ENCODE results near the gene APH1B.
"Not testable (repeated sequence)": the region's sequence is repeated elsewhere in the genome, so short reads cannot be mapped to it uniquely, and the experiment has no call there.

The APH1B gene

DNA sequence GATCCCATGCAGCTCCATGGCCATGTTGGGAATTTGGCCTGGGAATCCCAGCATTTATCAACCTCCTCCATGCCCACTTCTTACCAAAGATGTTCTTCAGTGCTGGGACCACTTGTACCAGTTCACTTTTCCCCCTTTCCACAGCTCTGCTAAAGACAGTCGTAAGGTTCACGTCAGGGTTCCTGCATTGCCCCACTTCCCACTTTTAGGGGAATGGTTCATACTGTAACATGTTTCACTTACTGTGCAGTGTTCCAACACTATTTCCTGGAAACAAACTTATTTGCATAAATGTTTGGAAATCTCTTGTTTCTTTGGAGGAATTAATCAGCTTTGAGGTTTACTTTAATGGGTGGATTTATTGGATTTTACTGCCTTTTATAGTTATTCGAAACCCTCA, 17.0 kb downstream of the APH1B start:
- DNase-seq (ENCODE audit: low read depth in 3 of 3, low spot score in 1 of 3) = no peak

DNA sequence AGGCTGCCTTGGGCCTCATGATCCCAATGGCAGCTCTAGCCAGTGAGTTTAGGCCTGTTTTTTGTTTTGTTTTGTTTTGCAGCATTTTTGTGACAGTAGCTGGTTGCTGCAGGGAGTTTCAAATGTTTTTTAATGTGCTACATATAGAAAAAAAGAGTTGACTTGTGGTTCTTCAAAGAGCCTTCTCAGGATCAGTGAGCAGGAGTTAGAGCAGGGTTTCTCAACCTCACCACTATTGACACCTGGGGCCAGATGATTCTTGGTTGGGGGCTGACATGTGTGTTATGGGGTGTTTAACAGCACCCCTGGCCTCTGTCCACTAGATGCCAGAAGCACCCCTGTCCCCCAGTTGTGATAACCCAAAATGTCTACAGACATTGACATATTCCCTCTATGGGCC, 17.9 kb downstream of the APH1B start:
- no peak for DNase-seq (ENCODE audit: low read depth in 3 of 3, low spot score in 1 of 3)

DNA sequence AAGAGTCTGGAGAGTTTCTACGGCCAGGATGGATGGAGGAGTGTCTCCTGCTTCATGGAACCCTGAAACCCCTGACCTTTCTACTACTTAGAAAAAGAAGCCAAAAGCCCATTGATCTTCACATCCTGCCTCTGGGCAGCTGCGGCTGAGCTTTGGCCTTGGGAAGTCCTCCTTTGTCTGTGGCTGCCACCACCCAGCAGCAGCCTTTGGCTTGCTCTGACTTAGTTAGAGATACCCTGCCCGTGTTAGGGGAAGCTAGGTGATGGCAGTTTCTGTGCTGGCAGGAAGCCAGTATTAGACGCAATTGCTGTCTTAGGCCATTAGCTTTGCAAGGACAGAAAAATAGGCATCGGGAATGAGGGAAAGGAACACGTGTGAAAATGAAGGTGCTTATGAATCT, 18.8 kb downstream of the APH1B start:
- no peak for DNase-seq (ENCODE audit: low read depth in 3 of 3, low spot score in 1 of 3)

DNA sequence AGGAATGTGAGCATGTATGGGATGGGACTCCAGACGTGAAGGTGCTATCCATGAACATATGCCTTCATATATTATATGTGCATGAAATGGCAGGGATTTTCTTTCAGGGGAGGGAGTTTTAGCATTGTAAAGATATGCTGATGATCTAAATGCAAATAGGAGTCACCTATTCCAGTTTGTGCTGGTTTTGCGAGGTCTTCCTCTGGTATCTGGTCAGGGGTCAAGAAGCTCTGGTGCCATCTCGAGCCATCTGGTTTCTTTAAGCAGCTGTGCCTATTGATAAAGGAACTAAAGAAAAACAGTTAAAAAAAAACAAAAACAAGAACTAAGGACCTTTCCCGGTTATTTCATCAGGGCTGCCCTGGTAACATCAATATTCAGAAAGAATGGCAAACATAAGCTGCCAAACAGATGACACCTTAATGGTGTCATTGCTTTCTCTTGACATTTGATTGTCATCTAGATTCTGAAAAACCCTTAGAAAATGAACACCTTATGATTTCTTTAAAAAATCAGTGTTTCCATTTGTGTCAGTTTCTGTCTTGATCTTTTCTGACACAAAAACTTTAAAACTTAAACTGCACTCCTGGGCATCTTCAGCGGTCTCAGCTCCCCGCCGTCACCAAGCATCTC, 22.7 kb downstream of the APH1B start:
- no peak for DNase-seq (ENCODE audit: low read depth in 3 of 3, low spot score in 1 of 3)

DNA sequence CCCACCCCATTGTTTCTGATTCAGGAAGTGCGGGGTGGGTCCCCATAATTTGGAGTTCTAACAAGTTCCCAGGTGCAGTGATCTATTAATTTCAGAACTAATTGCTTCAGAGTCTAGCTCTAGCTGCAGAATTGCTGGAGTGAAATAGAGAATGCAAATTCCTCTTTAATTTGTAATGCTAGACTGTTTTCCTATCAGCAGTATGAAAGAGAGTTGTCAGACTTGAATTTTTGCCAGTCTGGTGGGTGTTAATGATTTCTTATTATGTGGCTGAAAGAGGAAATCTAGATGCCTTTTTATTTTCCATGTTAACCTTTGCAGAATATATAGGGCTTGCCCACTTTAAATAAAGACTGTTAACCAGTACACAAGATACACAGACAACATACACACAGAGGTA, 23.7 kb downstream of the APH1B start:
- no peak for DNase-seq (ENCODE audit: low read depth in 3 of 3, low spot score in 1 of 3)

DNA sequence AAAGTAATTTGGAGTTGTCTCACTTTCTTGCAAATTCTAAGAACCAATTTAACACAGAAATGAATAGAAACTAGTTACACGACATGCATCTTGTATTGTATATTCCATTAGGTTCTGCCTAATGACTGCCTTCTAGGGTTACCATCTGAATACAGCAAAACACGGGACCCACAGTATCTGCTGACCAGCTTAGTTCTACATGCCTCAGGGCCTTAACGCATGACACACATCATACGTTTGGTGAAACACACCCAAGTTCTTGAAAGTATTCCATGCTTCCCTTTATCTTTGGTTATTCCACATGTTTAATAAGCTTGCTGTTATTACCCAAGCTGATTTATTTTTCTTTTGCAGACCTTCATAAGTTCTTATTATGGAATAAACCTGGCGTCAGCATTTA, 27.9 kb downstream of the APH1B start:
- DNase-seq (ENCODE audit: low read depth in 3 of 3, low spot score in 1 of 3) = no peak

DNA sequence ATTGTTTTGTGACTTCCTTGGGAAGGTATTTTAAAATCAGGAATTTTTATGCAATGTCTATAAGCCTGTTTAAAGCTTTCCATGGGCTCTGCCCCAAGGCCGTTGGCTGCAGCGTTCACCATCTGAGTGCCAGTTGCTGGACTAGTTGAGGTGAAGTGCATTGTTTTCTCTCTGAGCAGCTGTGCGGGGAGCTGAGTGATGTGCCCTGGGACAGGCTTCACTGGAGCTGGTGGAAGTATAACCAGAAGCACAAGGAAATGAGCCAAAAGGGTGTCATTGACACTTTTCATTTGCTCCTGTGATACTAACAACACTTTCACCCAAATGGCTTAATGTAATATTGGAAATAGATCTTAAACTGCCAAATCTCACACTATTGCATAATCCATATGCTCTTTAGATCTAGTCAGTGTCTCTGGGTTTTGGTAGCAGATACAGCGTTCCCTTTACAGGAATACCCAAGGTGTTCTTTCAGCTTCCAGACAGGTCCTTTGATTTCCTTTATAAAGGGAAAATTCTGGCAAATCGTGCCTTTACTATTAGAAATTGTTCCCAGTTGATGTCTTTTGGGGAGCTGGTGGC, 29.2 kb downstream of the APH1B start:
- DNase-seq (ENCODE audit: low read depth in 3 of 3, low spot score in 1 of 3) = no peak

DNA sequence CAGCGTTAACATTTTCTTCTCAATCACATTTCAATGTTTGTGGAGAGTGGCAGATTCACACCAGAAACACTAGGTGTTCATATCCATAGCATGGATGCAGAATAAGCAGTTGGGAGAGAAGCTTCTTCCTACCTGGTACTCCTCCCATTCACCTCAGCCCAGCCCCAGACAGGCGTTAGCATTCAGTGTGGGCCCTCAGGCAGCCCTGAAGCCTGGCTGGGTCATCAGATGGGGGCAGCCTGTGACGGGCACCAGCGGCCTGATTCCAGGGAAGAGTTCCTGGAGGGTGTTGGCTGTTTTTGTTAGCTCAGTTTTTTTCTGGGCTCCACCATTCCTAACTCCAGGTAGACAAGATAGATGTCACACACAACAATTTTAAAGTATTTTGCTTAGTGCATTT, 31.1 kb downstream of the APH1B start:
- no peak for DNase-seq (ENCODE audit: low read depth in 3 of 3, low spot score in 1 of 3)

DNA sequence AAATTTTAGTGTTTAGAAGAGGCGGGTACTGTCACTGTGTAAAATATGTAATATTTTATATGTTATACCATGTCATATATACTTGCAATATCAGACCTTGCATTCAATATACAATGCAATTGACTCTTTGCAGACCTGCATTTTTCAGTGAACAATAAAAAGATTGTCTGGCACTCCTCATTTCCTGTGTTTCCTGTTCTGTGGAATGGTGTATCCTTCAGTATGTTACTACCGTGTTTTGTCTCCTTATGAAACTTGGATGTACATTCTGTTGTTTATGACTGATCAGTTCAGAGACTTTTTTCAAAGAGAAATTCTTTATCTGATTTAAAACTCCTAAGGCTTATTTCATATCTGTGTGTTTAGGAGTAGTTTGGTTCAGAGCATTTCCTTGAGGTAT, 31.5 kb downstream of the APH1B start:
- DNase-seq (ENCODE audit: low read depth in 3 of 3, low spot score in 1 of 3) = no peak

DNA sequence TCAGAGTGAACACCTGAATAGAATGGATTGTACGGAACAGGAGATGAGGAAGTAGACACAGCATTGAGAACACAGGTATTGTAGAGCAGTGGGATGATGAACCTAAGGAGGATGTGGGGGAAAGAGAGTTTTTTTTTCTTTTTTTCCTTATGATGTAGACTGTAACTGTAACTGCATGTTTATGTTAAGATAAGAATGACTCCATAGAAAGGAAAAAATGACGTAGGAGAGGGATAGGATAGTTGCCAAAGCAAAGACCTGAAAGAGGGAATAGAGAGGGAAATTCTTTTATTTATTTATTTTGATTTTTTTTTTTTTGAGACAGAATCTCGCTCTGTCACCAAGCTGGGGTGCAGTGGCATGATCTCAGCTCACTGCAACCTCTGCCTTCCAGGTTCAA, 33.2 kb downstream of the APH1B start:
- no peak for DNase-seq (ENCODE audit: low read depth in 3 of 3, low spot score in 1 of 3)

DNA sequence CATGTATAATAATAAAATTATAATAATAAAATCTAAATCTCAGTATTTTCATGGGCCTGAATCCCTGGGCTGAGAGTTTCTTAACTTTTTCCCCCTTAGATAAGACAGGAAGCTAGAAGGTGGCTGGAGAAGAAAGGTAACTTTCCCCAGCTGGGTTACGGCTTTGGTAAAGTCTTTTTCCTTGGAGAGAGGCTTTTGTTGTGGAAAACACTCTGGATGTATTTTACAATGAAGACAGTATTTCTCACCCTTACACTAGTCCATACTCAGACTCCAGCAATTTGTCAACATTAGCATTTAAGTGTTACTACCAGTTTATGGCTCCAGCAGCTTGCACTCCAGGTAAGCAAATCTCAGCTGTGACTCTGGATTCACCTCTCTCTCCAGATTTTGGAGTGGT, 34.9 kb downstream of the APH1B start:
- no peak for DNase-seq (ENCODE audit: low read depth in 3 of 3, low spot score in 1 of 3)

DNA sequence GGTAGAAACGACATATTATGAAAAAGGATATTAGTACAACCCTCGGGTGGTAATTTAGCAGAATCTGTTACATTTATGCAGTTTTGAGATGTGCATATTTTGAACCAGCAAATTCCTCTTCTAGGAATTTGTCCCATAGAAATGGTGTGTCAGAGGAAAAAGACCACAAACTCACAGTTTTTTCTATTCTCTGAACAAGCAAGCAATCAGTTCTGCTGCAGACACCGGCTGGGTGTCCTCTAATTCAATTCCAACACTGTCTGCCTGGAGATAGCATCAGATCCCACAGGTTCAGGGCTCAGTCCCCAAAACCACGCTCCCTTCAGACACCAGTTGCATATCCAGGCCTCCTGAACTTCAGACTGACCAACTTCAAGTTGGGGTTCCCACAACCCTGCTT, 36.4 kb downstream of the APH1B start:
- no peak for DNase-seq (ENCODE audit: low read depth in 3 of 3, low spot score in 1 of 3)

DNA sequence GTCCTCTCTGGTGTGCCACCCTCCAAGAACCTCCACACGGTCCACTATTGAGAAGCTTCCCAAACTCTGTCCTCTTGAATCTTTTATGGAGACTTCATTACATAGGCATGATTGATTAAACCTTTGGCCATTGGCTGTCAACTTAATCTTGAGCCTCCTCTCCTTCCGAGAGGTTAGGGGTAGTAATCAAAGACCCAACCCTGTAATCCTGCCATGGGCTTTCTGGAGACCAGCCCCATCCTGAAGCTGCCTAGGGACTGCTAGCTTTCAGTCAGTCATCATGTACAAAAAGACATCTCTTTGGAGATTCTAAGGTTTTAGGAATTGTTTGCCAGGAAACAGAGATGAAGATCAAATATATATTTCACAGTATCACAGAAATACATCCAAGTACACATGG, 37.0 kb downstream of the APH1B start:
- no peak for DNase-seq (ENCODE audit: low read depth in 3 of 3, low spot score in 1 of 3)

DNA sequence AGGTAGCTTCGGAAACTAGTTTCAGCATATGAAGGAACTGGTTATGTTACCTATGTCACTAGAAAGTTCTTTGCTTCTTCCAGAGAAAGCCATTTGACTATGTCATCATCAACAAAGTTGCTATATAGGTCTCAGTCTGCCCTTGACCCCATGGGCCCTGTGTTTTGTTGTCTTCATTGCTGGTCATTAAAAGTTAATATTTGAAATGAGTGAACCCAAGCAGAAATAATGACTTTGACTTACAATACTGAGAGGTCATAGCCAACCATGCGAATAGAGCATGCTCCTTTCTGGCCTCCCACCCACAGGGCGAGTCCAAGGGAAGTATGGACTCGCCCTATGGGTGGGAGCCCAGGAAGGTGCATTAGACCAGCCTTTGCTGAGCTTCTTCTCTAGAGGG, 40.9 kb downstream of the APH1B start:
- no peak for DNase-seq (ENCODE audit: low read depth in 3 of 3, low spot score in 1 of 3)

DNA sequence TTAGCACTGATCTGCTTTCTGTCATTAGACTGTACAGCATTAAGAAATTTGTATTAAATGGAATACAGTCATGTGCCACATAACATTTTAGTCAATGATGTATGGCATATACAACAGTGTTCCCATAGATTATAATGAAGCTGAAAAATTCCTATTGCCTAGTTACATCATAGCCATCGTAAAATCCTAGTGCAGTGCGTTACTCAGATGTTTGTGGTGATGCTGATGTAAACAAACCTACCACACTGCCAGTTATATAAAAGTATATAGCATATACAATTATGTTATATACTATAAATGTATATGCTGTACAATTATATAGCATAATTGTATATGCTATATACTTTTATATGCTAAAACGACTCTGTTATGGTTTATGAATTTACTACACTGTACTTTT, 41.7 kb downstream of the APH1B start:
- DNase-seq (ENCODE audit: low read depth in 3 of 3, low spot score in 1 of 3) = no peak

DNA sequence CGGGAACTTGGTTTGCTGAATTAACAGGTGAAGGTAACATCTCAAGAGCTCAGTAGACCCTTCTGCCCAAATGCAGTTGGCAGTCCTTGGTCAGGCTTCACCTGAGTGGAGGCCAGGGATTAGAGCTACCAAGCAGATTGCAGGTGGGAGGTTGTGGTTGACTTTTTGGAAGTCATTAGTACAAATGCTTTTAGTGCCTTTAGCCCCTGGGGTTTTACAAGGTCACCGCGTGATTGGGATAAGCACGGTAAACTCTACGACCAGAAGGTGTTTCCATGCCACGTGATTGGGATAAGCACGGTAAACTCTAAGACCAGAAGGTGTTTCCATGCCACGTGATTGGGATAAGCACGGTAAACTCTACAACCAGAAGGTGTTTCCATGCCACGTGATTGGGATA, 43.0 kb downstream of the APH1B start:
- DNase-seq (ENCODE audit: low read depth in 3 of 3, low spot score in 1 of 3) = not testable (repeated sequence)

DNA sequence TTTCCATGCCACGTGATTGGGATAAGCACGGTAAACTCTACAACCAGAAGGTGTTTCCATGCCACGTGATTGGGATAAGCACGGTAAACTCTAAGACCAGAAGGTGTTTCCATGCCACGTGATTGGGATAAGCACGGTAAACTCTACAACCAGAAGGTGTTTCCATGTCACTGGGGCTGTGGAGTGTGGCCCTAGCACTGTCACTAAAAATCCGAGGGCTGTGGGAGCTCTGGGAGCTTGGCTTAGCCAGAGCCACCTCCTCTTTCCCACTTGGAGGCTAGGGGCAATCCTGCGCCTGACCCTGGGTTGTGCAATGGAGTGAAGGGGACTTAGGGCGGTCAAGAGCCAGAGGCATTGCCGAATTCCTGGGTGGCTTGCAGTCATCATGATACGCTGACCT, 43.6 kb downstream of the APH1B start:
- not testable (repeated sequence) for DNase-seq (ENCODE audit: low read depth in 3 of 3, low spot score in 1 of 3)

DNA sequence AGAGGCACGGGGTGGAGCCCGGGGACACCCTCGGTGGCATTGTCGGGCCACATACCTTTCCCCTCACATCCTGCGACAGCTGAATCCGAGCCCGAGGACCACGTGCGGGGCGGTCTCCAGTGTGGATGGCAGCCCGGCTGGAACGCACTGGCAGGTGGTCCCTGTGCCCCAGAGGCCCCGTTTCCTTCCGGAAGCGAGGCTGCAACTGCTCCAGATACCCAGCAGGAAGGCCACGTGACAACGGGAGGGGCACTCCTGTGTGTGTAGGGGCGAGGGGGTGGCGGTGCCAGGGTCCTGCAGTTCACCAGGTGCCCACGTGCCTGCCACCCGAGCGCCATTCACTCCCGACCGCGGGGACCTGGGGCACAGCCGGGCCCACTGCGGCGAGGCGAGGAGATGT, 44.1 kb downstream of the APH1B start:
- no peak for DNase-seq (ENCODE audit: low read depth in 3 of 3, low spot score in 1 of 3)

DNA sequence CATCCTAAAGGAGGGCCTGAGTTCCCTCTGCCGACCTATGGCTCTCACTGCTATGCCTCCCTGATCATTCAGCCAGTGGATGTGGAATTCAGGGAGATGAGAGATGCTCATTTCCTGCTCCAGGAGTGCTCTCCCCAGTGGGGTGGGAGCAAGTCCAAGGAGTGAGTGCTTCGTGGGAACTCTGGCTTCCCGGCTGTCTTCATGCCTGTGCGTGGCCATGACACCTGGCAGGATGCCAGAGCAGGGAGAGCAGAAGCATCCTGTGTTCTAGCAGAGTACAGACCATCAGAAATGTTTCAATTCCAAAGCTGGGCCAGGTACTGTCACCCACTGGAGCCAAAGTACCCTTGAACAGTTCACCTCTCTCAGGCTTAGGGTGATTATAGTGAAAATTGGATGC, 45.1 kb downstream of the APH1B start:
- DNase-seq (ENCODE audit: low read depth in 3 of 3, low spot score in 1 of 3) = no peak

DNA sequence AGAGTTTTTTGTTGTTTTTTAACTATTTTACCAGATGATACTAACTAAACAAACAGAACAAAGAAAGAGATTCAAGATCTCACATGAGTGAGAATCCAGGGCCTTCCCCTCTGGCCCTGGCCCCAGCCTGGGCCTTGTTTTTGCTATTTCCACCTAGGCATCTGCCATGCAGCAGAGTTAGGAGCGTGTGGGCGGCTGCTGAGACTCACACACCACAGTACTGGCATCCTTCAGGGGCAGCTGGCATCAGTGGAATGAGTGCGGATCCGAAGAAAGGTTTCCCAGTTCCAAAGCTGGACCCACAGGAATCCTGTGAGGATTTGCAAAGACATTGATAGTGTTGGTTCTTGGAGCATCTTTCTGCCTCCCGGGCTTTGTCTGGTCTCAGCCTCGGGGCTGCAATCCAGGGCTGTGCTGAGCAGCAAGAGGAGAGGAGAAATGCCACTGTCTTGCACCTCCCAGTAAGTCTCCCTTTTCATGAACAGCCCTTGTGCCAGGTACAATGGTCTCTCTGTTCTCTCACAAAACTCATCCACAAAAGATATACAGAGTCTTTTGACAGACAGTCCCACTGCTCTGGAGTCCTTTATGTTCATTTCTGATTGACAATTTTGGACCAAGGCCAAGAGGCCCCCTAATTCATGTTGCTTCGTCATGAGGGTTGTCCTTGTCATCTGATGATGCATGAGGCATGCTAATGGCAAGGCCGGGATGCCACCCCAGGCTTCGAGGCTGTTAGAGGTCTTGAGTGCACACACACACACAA, 46.6 kb downstream of the APH1B start:
- DNase-seq (ENCODE audit: low read depth in 3 of 3, low spot score in 1 of 3) = no peak

DNA sequence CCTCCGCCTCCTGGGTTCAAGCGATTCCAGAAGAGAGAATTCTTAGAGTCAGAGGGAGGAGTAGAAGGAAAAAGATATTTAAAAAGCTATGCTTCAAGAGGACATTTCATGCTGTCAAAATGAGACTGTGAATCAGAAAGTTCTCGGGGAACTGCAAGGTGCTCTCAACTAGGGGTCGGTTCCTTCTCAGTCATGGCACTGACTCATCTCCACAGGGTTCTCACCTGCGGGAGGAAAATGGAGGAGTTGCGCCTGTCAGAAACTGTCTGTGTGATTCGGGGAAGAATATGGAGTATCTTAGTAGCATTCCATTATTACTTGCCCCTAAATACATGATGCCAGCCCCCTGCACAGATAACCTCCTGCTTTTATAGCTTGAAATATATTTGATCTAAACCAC, 47.4 kb downstream of the APH1B start:
- DNase-seq (ENCODE audit: low read depth in 3 of 3, low spot score in 1 of 3) = no peak

DNA sequence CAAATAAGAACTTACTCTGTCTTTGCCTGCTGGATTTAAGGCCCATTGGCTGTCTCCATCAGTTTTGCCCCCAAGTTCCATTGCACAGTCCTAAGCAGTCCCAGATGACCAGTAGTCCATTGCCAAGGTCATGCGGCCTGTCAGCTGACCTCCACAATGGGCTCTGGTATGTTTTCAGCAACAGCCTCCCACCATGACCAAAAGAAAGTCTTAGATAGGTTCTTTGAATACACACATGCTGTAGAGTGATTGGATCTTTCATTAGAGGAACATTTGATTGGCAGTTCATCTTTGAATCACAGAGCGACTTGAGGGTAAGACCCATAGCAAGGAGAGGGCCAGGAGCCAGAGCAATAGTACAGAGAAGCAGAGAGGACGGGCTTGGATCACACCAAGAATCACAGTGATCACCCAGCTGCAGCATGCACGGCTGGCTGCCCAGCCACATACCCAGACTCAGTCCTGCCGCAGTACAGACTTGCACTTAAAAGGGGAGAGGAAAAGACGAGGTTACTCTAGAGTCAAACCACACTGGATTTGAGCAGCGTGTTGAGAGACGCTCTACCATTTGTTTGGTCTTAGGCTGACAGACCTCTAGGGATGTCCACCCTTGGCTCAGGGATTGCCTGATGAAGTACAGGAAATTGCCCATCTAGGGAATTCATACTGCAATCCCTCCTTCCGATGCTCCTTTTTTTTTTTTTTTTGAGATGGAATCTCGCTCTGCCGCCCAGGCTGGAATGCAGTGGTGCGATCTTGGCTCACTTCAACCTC, 50.4 kb downstream of the APH1B start:
- no peak for DNase-seq (ENCODE audit: low read depth in 3 of 3, low spot score in 1 of 3)
